Measurements from ENCODE around the gene AP3S2.
"Not testable (repeated sequence)": the region's sequence is repeated elsewhere in the genome, so short reads cannot be mapped to it uniquely, and the experiment has no call there.

Gene AP3S2

DNA sequence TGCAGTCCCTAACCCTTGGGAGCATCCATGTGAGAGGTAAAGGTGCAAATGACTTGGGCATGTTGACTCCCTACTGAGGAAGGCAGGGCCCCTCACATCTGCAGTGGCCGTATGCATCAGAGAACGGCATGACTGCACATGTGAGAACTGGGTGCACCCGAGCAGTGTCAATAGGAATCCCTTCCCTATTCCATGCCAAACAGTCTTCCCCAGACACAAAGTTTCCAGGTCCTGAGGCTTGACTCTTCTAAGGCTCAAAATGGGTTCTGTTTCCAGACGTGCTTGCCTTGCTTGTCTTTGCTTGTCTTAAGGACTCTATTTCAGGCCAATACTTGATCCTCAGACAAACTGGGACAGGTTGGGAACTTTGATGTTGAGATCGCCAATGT lies 58.6 kb downstream of the AP3S2 start:
- TF ChIP-seq, protein P1, sequence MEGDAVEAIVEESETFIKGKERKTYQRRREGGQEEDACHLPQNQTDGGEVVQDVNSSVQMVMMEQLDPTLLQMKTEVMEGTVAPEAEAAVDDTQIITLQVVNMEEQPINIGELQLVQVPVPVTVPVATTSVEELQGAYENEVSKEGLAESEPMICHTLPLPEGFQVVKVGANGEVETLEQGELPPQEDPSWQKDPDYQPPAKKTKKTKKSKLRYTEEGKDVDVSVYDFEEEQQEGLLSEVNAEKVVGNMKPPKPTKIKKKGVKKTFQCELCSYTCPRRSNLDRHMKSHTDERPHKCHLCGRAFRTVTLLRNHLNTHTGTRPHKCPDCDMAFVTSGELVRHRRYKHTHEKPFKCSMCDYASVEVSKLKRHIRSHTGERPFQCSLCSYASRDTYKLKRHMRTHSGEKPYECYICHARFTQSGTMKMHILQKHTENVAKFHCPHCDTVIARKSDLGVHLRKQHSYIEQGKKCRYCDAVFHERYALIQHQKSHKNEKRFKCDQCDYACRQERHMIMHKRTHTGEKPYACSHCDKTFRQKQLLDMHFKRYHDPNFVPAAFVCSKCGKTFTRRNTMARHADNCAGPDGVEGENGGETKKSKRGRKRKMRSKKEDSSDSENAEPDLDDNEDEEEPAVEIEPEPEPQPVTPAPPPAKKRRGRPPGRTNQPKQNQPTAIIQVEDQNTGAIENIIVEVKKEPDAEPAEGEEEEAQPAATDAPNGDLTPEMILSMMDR (conservative IDR thresholded peaks at IDR 0.05; ENCODE audit: low read depth, low read length) = no peak
- Histone ChIP-seq H3K36me3 (ENCODE audit: insufficient read depth) (peaks cover 12% of the 10 kb centered on the region; the same call in 1 of the 2 replicates), H3K27me3 (ENCODE audit: insufficient read depth, low read depth) (no peaks in the 10 kb centered on the region), H3K79me2 (ENCODE audit: insufficient read depth, low read depth) (no peaks in the 10 kb centered on the region), H3K9ac (no peak overlapping the region), H3K27ac (no peak overlapping the region), H3K4me1 (ENCODE audit: low read depth, poor library complexity, severe bottlenecking) (peaks cover 32% of the 10 kb centered on the region), H2AFZ (ENCODE audit: low read depth) (no peak overlapping the region), H3K4me3 (IDR thresholded peaks at IDR 0.05; ENCODE audit: insufficient read depth, low read depth, low read length) (no peak overlapping the region), H3K4me2 (no peak overlapping the region), H4K20me1 (ENCODE audit: insufficient read depth) (no peaks in the 10 kb centered on the region)

DNA sequence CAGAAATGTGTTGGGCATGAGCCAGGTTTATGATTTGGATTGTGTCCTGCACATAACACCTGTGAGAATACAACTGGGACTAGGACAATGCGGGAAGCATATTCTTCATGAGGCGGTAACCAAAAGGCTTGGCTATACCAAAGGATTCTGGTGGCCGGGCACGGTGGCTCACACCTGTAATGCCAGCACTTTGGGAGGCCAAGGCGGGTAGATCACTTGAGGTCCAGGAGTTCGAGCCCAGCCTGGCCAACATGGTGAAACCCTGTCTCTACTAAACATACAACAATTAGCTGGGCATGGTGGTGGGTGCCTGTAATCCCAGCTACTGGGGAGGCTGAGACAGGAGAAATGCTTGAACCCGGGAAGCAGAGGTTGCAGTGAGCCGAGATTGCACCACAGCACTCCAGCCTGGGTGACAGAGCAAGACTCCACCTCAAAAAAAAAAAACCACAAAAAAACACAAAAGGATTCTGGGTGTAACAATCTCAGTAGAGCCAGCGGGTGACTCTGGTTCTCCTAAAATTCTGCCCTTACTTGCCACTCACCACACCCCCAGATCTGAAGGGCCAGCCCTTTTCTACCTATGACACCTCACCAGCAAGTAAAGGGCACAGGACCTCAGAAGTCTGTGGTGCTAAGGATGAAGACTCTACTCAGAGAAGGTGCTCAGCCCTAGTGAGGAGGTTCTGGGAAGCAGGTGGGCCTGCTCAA lies 59.2 kb downstream of the AP3S2 start:
- H3K4me3 ChIP-seq (IDR thresholded peaks at IDR 0.05; ENCODE audit: insufficient read depth, low read depth, low read length); H3K4me2 ChIP-seq; H3K27me3 ChIP-seq (ENCODE audit: insufficient read depth, low read depth); H4K20me1 ChIP-seq (ENCODE audit: insufficient read depth); H3K9ac ChIP-seq; H3K27ac ChIP-seq; H2AFZ ChIP-seq (ENCODE audit: low read depth); H3K79me2 ChIP-seq (ENCODE audit: insufficient read depth, low read depth): not testable (repeated sequence)
- Histone ChIP-seq H3K4me1 (ENCODE audit: low read depth, poor library complexity, severe bottlenecking) (peaks cover 26% of the 10 kb centered on the region), H3K36me3 (ENCODE audit: insufficient read depth) (peaks cover 12% of the 10 kb centered on the region; the same call in 1 of the 2 replicates)

DNA sequence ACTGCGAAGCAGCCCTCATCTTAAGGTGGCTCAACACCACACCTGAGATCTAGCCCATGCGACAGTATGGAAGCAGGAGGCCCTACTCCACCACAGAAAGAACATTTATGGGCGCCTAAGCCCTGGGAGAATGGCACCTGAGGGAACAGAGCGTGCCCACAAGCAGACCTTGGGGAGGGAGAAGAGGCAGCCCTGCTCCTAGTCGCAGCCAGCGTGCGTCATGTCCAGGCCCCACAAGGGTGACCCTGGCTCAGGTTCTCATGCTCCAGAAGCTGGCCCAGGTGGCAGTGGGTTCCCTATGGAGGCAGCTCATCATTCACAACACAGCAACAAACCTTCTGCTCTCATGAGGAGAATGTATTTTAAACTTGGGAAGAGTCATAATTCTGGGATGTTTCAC lies 59.8 kb downstream of the AP3S2 start:
- H2AFZ ChIP-seq (ENCODE audit: low read depth) = no peak overlapping the region
- no peaks in the 10 kb centered on the region for H3K79me2 ChIP-seq (ENCODE audit: insufficient read depth, low read depth)
- no peak overlapping the region for H3K27ac ChIP-seq
- H3K36me3 ChIP-seq (ENCODE audit: insufficient read depth) = peaks cover 12% of the 10 kb centered on the region; the same call in 1 of the 2 replicates
- no peak overlapping the region for H3K4me3 ChIP-seq (IDR thresholded peaks at IDR 0.05; ENCODE audit: insufficient read depth, low read depth, low read length)
- H3K4me1 ChIP-seq (ENCODE audit: low read depth, poor library complexity, severe bottlenecking) = peaks cover 20% of the 10 kb centered on the region
- H3K9ac ChIP-seq = no peak overlapping the region
- no peak overlapping the region for H3K4me2 ChIP-seq
- H3K27me3 ChIP-seq (ENCODE audit: insufficient read depth, low read depth) = no peaks in the 10 kb centered on the region
- TF ChIP-seq, protein P1 (conservative IDR thresholded peaks at IDR 0.05; ENCODE audit: low read depth, low read length) = no peak
- no peaks in the 10 kb centered on the region for H4K20me1 ChIP-seq (ENCODE audit: insufficient read depth)

DNA sequence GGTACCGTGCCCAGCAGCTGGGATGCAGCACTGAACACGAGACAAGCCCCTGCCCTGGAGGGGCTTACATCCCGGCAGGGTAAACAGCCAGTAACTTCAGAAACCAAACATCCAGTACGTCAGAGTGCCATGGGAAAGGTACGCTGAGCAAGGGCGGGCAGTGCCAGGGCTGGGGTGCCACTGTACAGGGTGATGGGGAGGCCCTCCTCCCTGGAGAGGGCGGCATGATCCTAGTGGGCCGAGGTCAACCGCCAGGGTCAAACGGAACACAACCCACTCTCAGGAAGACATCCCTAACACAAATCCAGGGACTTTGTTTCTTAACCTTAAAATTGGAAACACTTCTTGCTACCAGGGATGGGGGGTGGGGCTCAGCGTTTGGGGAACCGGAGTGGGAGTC lies 63.2 kb downstream of the AP3S2 start:
- TF ChIP-seq, protein P1 (conservative IDR thresholded peaks at IDR 0.05; ENCODE audit: low read depth, low read length) = no peak
- peaks cover 12% of the 10 kb centered on the region; the same call in 1 of the 2 replicates for H3K36me3 ChIP-seq (ENCODE audit: insufficient read depth)

More for the DNA sequence above, 63.2 kb downstream of the AP3S2 start:
- no peak overlapping the region for H3K27ac ChIP-seq
- H3K27me3 ChIP-seq (ENCODE audit: insufficient read depth, low read depth) = no peaks in the 10 kb centered on the region
- no peak overlapping the region for H3K9ac ChIP-seq
- H2AFZ ChIP-seq (ENCODE audit: low read depth) = no peak overlapping the region
- peaks cover 2% of the 10 kb centered on the region for H3K4me1 ChIP-seq (ENCODE audit: low read depth, poor library complexity, severe bottlenecking)
- H3K79me2 ChIP-seq (ENCODE audit: insufficient read depth, low read depth) = no peaks in the 10 kb centered on the region
- no peak overlapping the region for H3K4me2 ChIP-seq
- no peaks in the 10 kb centered on the region for H4K20me1 ChIP-seq (ENCODE audit: insufficient read depth)
- no peak overlapping the region for H3K4me3 ChIP-seq (IDR thresholded peaks at IDR 0.05; ENCODE audit: insufficient read depth, low read depth, low read length)
